Measurements from ENCODE around the gene RAB3GAP2.
"Not testable (repeated sequence)": the region's sequence is repeated elsewhere in the genome, so short reads cannot be mapped to it uniquely, and the experiment has no call there.

Gene RAB3GAP2

DNA sequence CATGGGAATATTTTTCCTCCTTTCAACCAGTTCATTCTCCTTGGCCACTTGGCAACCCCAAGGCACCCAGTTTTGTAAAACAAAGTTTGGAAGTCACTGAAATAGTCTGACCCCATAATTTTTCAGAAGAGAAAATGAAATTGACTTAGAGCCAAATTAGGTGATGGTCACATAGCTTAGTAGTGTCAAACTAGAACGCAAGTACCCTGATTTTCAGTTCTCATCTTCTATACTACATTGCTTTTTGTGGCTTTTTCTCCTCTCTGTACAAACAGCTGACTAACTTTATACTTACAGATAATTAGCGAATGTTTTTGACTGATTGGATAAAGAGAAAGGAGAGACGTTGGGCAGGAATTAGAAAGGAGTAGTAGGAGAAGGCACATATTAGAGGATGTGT lies 145.2 kb downstream of the RAB3GAP2 start:
- no peak for DNase-seq

DNA sequence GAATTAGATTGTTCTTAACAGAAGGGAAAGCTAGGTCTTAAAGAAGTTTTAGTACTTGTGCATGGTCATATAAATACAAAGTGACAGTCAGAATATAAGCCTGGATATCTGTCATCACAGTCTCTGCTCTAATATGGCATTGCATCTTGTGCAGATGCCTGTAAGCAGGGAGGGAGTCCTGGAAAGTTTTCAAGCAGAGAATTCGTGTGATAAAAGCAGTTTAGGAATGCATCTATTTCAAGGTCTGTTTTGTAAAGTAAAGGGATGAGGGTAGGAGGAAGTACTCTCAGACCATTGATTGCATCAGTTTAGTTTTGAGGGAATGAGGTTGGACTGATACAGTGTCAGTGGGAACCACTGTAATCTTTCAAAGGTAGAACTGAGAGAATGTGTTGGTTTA lies 147.7 kb downstream of the RAB3GAP2 start:
- DNase-seq, result no peak

GRCh38 chr1:220123889-220124288 lies 148.4 kb downstream of the RAB3GAP2 start:
- DNase-seq, result no peak

DNA sequence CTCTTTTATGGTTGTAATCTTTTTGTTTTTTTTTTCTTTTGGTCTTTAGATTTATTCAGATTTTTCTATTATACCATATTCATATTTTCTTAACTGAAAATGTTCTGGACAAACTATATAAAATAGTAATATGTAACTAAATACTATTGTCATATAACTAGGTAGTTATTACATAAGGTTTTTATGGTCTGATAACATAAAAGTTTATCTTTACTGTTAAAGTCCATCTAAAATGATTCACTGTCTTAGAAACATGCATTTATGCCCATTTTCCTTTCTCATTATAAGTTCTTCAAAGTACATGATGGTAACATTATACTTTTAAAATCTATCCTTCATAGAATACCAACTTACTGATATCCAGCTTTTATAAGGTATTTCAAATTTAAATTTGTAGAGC lies 149.2 kb downstream of the RAB3GAP2 start:
- DNase-seq, result no peak

DNA sequence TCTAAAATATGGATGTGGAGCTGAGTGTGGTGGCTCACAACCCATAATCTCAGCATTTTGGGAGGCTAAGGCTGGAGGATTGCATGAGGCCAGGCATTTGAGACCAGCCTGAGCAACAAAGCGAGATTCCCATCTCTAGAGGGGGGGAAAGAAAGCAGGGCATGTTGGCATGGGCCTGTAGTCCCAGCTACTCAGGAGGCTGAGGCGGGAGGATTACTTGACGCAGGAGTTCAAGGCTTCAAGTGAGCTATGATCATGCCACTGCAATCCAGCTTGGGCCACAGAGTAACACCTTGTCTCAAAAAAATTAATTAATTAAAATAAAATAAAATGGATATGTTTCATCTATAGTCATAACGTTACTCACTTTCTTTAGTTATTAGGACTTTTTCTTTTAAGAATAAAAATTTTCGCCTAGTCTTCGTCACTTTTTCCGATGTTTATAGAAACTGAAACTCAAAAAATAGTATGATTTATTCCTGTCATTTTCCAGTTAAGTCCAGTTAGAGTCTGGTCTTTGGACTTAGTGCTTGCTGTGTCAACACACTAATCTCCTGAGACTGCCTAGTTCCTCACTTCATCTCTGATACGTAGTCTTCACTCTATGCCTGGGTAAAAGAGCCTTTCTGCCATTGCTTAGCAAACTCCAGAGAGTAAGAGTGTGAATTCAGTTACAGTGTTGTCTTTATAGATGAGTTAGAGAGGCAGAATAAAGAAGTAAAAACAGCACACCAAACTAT lies 150.3 kb downstream of the RAB3GAP2 start:
- no peak for DNase-seq

- DNase-seq, result no peak
Observed at GRCh38 chr1:220119043-220119512, 153.2 kb downstream of the RAB3GAP2 start.

- no peak for DNase-seq
Observed at GRCh38 chr1:220113136-220113695, 159.0 kb downstream of the RAB3GAP2 start.

DNA sequence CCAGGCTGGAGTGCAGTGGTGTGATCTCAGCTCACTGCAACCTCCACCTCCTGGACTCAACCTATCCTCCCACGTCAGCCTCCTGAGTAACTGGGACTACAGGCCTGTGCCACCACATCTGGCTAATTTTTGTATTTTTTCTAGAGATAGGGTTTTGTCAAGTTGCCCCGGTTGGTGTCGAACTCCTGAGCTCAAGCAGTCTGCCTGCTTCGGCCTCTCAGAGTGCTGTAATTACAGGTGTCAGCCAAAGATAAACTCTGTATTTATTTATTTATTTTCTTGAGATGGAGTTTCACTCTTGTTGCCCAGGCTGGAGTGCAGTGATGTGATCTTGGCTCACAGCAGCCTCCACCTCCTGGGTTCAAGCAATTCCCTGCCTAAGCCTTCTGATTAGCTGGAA lies 159.7 kb downstream of the RAB3GAP2 start:
- DNase-seq, result not testable (repeated sequence)

GRCh38 chr1:220110473-220110872 lies 161.8 kb downstream of the RAB3GAP2 start:
- not testable (repeated sequence) for DNase-seq

DNA sequence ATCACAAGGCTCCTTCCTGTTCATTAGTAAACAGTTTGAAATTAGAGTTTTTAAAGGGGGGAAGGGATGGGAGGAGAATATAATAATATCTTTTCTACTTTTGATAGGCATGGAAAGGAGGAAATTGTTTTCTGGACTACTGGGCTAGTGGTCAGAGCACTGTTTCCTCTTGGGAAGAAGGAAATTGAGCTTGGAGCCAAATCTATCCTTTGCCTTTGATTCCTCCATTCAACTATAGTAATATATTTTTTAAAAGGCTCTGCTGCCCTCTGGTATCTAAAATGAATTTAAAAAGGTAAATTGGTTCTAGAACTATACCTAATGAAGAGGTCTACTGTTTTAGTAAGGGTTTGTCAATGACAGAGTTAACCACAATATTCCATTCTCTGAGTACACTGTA lies 172.4 kb downstream of the RAB3GAP2 start:
- no peak for DNase-seq

Data from effector CD8-positive, alpha-beta T cell (primary cell).